Dendritic cell treated with granulocyte-macrophage colony-stimulating factor and Interleukin-4, amounts not matched to agents 40 ng/mL and 50 ng/mL, for 4 days (primary cell): ENCODE measurements around the gene HAUS7.

ENCODE experiments used
- H3K27ac Mint-ChIP-seq: one replicate; pipeline ENCODE4 v1.8.0; 2022; ENCODE audit warnings: mild to moderate bottlenecking, mixed read lengths
- H3K27me3 Mint-ChIP-seq: one replicate; pipeline ENCODE4 v1.8.0; 2022; ENCODE audit warnings: mild to moderate bottlenecking, mixed read lengths
- H3K36me3 Mint-ChIP-seq: one replicate; pipeline ENCODE4 v1.8.0; 2022; ENCODE audit warnings: low read depth, mixed read lengths
- H3K4me1 Mint-ChIP-seq: one replicate; pipeline ENCODE4 v1.8.0; 2022; ENCODE audit warnings: low read depth, mixed read lengths
- H3K4me3 Mint-ChIP-seq: one replicate; pipeline ENCODE4 v1.8.0; 2022; ENCODE audit warnings: mild to moderate bottlenecking, moderate library complexity, mixed read lengths
- H3K9me3 Mint-ChIP-seq: one replicate; pipeline ENCODE4 v1.8.0; 2022; ENCODE audit warnings: mixed read lengths
- intact Hi-C: fragments of 100-400 bp; cut with micrococcal nuclease; formaldehyde crosslinking; loops from one replicate; pipeline ENCODE4 v1.15.0; 2022

The HAUS7 gene

DNA sequence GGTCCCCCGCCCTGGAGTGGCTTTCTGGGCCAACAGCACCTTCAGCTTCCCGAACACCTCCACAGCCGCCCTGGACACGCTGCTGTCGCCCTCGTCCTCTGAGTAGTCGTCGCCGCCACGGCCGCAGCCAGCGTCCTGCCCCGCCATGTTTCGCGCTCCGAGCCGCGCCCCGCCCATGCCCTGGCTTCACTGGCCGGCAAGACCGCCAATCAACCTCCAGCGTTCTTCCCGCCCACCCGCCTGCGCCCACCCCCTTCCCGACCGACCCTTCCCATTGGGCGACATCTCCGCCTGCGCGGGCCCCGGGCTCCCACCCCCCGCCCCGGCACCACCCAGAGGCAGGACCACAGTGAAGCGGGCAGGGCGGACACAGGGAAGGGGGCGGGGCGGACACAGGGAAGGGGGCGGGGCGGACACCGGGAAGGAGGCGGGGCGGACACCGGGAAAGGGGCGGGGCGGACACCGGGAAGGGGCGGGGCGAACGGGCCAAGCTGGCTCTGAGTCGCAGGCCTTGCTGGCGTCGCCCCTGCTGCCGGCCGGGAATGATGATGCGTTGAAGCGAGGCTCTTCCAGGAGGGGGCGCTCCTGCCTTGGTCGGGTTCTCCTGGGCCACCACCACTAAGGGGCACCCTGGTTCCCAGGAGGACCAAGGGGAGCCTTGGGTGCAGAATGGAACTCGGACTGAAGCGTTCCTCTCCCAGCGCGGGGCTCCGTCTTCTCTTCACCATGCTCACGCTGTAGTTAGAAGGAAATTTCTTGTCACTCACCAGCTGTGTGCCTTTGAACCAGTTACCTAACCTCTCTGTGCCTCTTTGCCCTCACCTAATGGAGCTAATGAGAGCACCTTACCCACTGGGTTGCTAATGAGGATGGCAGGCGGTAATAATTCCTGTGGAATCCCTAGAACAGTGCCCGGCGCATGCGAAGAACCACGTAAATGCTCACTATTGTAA lies at the start of gene HAUS7:
HAUS7 (minus strand) TSS at position 166 of the 953 bp plus-strand sequence; CDS start at position 147, 19 bp downstream.
- intact Hi-C loops: loop anchor here (2.0 kb wide), 1 partner anchor 36 kb away; no protein-coding TSS in a partner anchor
- Mint-ChIP-seq H3K27me3 (peaks cover 14% of the 10 kb centered on the region), H3K4me1 (peaks cover 16% of the 10 kb centered on the region), H3K9me3 (no peaks in the 10 kb centered on the region), H3K36me3 (peaks cover 30% of the 10 kb centered on the region), H3K27ac (peak within 1 kb of the TSS; percentile 75), H3K4me3 (peak within 1 kb of the TSS; percentile 78)

DNA sequence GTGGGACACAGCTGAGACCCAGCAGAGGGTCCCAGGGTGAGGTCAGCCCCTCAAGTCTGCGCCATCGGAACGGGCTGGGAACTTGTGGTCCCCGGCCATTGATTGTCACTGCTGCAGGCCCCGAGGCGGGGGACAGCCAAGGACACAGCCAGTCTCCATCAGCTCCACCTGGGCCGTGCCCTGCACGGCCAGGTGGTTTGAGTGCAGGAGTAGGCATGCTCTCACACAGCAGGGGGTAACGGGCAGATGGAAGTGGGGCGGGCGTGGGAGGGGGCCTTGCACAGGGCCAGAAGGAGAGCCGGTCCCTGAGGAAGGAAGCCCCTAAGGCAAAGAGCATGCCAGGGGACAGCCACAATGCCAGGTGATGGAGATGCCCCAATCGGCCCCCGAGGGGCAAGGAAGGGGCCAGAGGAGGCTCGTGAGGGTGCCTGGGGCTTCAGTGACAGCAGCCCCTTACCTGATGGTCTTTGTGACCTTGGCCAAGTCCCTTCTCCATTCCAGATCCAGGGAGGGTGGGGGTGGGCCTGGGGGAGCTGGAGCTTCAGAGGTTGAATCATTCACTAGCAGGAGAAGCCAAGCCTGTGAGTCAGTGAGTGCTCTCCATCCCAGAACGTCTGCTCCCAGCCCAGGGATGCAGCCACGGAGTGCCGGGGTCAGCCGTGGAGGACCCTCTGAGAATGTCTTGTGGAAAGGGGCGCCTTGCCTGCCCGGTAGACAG lies 49.4 kb upstream of the HAUS7 start:
- H3K27me3 Mint-ChIP-seq: peaks cover 56% of the 10 kb centered on the region
- no peaks in the 10 kb centered on the region for H3K9me3 Mint-ChIP-seq
- H3K36me3 Mint-ChIP-seq: no peaks in the 10 kb centered on the region
- intact Hi-C loops: no loop called here
- no peak overlapping the region for H3K27ac Mint-ChIP-seq
- H3K4me1 Mint-ChIP-seq: no peaks in the 10 kb centered on the region
- no peak overlapping the region for H3K4me3 Mint-ChIP-seq

DNA sequence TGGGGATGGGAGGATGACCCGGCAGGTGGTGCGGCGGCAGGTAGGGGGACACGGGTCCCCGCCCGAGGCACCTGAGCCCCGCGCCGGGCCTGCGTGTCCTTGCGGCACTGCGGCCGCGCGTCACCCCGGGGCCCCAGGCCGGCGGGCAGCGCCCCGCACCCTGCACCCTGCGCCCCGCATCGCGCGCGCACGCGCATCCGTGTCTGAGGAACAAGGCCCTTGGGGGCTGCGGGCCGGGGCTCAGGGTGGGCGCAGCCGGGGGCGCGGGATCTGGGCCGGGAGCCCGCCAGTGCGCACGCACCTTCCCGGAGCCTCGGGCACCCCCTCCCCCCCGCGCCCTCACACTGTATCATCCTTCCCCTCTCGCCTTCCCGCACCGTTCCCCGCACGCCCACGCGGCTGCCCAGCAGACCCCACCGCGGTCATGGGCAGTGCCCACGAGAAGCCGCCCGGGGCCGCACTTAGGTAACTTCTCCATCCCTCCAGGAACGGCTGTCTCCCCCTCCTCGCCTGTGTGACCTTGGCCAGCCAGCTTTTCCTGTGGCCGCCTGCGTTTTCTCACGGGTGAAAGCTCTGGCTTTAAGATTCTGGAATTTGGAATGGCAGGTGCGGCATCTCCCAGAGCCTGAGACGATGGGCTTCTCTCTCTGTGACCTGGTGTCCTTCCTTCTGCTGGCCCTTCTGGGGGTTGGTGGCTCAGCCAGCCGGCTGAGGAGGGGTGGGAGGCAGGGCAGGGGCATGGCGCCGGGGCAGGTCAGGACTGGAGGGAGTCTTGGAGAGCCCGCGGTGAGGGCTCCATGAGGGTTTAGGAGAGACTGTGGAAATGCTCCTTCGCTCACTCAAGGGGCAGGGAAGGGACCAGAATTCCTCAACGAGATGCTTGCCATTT lies 47.8 kb upstream of the HAUS7 start:
- no peak overlapping the region for H3K4me3 Mint-ChIP-seq
- intact Hi-C loops: no loop called here
- H3K9me3 Mint-ChIP-seq: no peaks in the 10 kb centered on the region
- no peak overlapping the region for H3K27ac Mint-ChIP-seq
- H3K27me3 Mint-ChIP-seq: peaks cover 54% of the 10 kb centered on the region
- no peaks in the 10 kb centered on the region for H3K36me3 Mint-ChIP-seq
- no peaks in the 10 kb centered on the region for H3K4me1 Mint-ChIP-seq

DNA sequence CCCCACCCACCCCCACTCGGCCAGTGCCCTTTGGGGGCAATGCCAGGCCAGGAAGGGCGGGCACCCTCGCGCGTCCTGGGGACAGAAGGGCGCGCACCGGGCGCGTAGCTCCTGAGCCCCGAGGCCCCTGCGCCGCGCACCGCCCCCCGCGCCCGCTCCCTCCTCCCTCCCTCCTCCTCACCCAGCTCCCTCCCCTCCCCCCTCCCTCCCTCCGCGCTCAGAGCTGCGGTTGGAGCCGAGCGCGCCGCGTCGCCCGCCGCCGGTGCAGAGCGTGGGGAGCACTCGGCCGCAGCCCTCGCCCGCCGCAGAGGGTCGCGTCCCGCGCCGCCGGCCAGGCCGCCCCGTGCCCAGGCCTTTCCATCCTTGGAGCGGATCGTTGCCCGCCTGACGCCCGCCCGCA lies 47.0 kb upstream of the HAUS7 start, which contains the start of gene ATP2B3:
ATP2B3 (plus strand) TSS at position 220 of the 400 bp plus-strand sequence. CDS start 18,606 bp downstream, outside the sequence.
- H3K9me3 Mint-ChIP-seq: no peaks in the 10 kb centered on the region
- no peaks in the 10 kb centered on the region for H3K36me3 Mint-ChIP-seq
- H3K4me3 Mint-ChIP-seq: no peak within 1 kb of the TSS
- H3K27me3 Mint-ChIP-seq: peaks cover 52% of the 10 kb centered on the region
- H3K4me1 Mint-ChIP-seq: no peaks in the 10 kb centered on the region
- H3K27ac Mint-ChIP-seq: no peak within 1 kb of the TSS
- intact Hi-C loops: no loop called here

DNA sequence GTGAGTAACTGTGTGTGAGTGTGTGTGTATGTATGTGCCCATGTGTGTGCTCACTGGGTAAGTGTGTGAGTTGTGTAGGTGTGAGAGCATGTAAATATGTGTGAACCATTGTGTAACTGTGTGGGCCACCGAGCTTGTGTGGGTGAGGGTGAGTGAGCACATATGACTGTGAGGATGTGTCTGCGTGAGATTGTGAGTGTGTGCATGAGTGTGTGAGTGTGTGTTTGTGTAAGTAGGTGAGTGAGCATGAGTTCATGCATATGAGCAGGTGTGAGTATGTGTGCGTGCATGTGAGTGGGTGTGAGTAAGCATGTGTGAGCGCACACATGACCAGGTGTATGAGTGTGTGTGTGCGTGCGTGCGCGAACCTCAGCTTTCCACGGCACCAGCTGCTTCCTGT lies 45.7 kb upstream of the HAUS7 start:
- Mint-ChIP-seq H3K27me3 (peaks cover 42% of the 10 kb centered on the region), H3K4me1 (no peaks in the 10 kb centered on the region), H3K4me3 (no peak overlapping the region), H3K27ac (no peak overlapping the region), H3K9me3 (no peaks in the 10 kb centered on the region), H3K36me3 (no peaks in the 10 kb centered on the region)
- intact Hi-C loops: no loop called here

DNA sequence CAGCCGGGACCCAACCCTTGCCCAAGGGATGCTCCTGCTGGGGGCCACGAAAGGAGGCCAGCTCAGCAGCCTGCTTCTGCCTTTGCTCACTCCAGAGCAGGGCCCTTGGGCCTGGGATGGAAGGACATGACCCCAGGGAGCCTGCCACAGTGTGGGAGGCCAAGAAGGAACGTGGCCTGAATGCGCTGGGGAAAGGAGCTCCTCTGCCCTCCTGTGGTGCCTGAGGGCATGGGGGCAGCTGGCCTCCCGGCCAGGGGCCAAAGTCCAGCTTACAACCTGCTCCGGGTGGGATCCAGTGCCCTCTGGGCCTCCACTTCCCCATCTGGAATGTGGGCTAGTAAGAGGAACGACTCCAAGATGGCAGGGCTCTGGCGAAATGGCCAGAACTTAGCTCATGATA lies 45.1 kb upstream of the HAUS7 start:
- H3K27me3 Mint-ChIP-seq: peaks cover 39% of the 10 kb centered on the region
- no peaks in the 10 kb centered on the region for H3K9me3 Mint-ChIP-seq
- H3K27ac Mint-ChIP-seq: no peak overlapping the region
- no peaks in the 10 kb centered on the region for H3K4me1 Mint-ChIP-seq
- intact Hi-C loops: no loop called here
- H3K4me3 Mint-ChIP-seq: no peak overlapping the region
- H3K36me3 Mint-ChIP-seq: no peaks in the 10 kb centered on the region

DNA sequence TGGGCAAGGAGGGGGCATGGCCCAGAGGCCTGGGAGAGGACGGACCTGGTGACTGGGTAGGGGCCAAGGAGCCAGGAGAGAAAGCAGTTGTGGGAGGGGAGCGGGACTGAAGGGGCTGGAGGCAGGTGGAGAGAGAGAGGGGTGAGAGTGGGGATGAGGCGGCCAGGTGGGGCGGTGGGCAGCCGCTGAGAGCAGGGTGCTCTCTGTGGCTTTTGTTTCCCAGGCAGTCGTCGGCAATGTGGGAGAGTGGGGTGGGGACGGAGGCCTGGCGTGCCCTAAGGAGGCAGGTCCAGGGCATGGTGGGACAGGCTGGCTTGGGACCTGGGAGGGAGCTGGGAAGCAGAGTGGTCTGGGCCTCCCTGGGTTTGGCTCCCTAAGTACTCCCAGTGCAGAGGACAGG lies 43.9 kb upstream of the HAUS7 start:
- Mint-ChIP-seq H3K27ac (no peak overlapping the region), H3K36me3 (no peaks in the 10 kb centered on the region), H3K4me3 (no peak overlapping the region), H3K4me1 (no peaks in the 10 kb centered on the region), H3K9me3 (no peaks in the 10 kb centered on the region), H3K27me3 (peaks cover 30% of the 10 kb centered on the region)
- intact Hi-C loops: no loop called here

DNA sequence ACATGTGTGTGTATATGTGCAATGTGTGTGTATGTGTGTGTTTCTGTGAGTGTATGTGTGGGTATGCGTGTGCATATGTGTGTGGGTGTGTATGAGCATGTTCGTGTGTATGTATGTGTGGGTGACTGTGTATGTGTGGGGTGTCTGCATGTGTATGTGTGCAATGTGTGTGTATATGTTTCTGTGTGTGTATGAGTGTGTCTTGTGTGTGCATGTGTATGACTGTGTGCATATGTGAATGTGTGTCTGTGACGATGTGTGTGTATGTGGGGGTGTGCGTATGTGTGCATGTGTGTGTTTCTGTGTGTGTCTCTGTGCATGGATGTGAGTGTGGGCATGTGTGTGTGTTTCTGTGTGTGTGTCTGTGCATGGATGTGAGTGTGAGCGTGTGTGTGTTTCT lies 42.9 kb upstream of the HAUS7 start:
- intact Hi-C loops: no loop called here
- Mint-ChIP-seq H3K4me3 (no peak overlapping the region), H3K36me3 (no peaks in the 10 kb centered on the region), H3K27me3 (peaks cover 20% of the 10 kb centered on the region), H3K9me3 (no peaks in the 10 kb centered on the region), H3K27ac (no peak overlapping the region), H3K4me1 (no peaks in the 10 kb centered on the region)

DNA sequence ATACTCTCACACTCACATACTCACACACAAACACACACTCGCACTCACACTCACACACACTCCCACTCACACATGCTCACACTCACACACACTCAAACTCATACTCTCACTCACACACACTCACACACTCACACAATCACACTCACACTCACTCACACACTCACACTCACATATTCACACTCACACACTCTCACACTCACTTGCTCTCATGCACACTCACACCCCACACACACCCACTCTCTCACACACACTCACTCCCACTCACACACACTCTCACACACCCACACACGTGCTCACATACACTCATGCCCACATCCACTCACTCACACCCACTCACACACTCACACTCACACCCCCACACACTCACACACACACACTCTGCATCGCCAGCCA lies 42.1 kb upstream of the HAUS7 start:
- Mint-ChIP-seq H3K36me3 (no peaks in the 10 kb centered on the region), H3K4me1 (peaks cover 4% of the 10 kb centered on the region), H3K9me3 (no peaks in the 10 kb centered on the region), H3K27me3 (peaks cover 20% of the 10 kb centered on the region), H3K4me3 (no peak overlapping the region), H3K27ac (no peak overlapping the region)
- intact Hi-C loops: no loop called here

DNA sequence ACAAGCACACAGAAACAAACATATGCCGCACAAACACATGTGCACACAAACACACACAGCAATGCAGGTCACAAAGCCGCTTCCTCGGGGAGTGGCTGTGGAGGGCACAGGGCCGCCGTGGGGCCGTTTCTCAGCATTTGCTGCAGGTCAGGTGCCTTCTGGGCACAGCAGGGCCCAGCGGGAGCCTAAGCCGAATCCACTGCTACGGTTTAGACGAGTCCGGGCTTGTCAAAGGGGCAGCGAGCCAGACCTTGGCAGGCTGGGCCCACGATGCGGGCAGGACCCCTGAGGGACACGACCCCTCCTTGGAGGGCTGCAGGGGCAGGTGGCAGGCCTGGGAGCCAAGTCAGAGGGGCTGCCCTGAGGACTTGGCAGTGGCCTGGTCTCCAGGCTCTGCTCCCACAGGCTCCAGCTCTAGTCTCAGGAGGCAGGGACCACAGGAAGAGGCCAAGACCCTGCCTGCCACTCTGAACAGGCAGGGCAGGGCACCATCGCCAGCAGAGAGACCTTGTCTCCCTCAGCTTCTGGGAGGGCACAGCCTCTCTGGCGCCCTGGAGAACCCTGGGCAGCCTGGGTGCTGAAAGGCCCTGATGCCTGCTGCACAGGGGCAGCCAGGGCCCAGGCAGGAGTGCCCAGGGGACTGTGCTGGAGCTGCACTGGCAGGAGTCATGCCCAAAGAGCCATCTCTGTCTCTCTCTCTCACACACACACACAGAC lies 41.6 kb upstream of the HAUS7 start:
- H3K36me3 Mint-ChIP-seq: no peaks in the 10 kb centered on the region
- peaks cover 17% of the 10 kb centered on the region for H3K27me3 Mint-ChIP-seq
- intact Hi-C loops: no loop called here
- no peak overlapping the region for H3K27ac Mint-ChIP-seq
- H3K9me3 Mint-ChIP-seq: no peaks in the 10 kb centered on the region
- no peak overlapping the region for H3K4me3 Mint-ChIP-seq
- peaks cover 6% of the 10 kb centered on the region for H3K4me1 Mint-ChIP-seq

DNA sequence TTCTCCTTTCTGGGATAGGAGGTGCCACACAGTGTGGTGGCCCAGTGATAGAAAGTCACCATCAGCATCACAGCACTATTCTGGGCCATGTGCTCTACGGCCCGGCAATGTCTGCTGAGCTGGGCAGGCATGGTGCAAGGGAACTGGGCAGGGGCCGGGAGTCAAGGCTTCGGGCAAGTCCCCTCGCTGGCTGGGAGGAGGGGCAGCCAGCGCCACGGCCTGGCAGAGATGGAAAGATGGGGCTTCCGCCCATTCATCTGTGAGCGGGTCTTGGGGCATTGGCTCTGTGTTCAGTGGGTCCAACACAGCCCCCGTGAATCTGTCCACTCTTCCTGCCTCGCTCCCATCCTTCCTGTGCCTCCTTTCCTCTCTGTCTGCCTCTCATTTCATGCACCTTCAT lies 40.0 kb upstream of the HAUS7 start:
- Mint-ChIP-seq H3K27me3 (peaks cover 5% of the 10 kb centered on the region), H3K27ac (no peak overlapping the region), H3K4me3 (no peak overlapping the region), H3K4me1 (peaks cover 6% of the 10 kb centered on the region), H3K36me3 (no peaks in the 10 kb centered on the region), H3K9me3 (no peaks in the 10 kb centered on the region)
- intact Hi-C loops: no loop called here

DNA sequence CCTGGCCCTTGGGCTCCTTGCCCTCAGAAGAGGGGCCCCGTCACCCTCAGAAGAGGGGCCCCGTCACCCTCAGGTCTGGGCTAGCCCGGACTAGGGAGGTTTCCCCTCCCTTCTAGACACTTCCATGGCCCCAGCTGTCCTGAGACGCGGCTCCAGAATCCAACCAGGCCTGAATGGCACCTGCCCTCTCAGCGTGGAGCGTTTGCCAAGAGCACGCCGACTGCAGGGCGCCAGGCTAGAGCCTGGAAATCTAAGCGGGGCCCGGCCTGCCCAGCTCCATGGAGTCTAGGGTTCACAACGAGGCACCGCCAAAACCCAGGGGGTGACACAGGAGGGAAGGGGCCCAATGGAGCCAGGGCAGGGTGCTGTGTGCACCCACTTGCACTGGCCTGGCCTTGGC lies 39.2 kb upstream of the HAUS7 start:
- no peak overlapping the region for H3K4me3 Mint-ChIP-seq
- intact Hi-C loops: loop anchor here (10.0 kb wide), 2 partner anchors 475 to 565 kb away; no protein-coding TSS in a partner anchor
- H3K27ac Mint-ChIP-seq: no peak overlapping the region

More for the DNA sequence above, 39.2 kb upstream of the HAUS7 start:
- peaks cover 6% of the 10 kb centered on the region for H3K4me1 Mint-ChIP-seq
- peaks cover 2% of the 10 kb centered on the region for H3K27me3 Mint-ChIP-seq
- H3K36me3 Mint-ChIP-seq: no peaks in the 10 kb centered on the region
- no peaks in the 10 kb centered on the region for H3K9me3 Mint-ChIP-seq
